ENCODE results near the gene DDX41. TPM values are rescaled to one million over a fixed set of nuclear protein-coding genes. Genes with fewer than 3 reads are reported as not detected.
"Not testable (repeated sequence)": the region's sequence is repeated elsewhere in the genome, so short reads cannot be mapped to it uniquely, and the experiment has no call there.

Gene DDX41
- 10 to 100 TPM; 64.5 to 80.8 (median 68.5) TPM for total RNA-seq

GRCh38 chr5:177516601-177517568 is at the start of gene DDX41:
Gene DDX41, minus strand, starts transcription at chr5:177516961. Its CDS starts 16 bp downstream, at chr5:177516945.
- TF ChIP-seq EP300 (IDR thresholded peaks at IDR 0.05) (no peak), POLR2AphosphoS5 (IDR thresholded peaks at IDR 0.05) (peak; percentile 97), CTCF (IDR thresholded peaks at IDR 0.05) (peak in 3 of 4 experiments; percentile 20 to 40 (median 25)), POLR2A (IDR thresholded peaks at IDR 0.05) (peak in 1 of 2 donors; percentile 6)
- peak; percentile 96 for ATAC-seq
- H3K4me3 ChIP-seq, result peak within 1 kb of the TSS; percentile 48 to 91
- no peaks in the 10 kb centered on the region for H3K9me3 ChIP-seq
- peaks cover 0 to 69% of the 10 kb centered on the region in 2 donors for H3K36me3 ChIP-seq
- 0 to 4% methylated on average over 1 to 4 of the region's 96 CpGs for WGBS, 2 donors (ENCODE audit: low coverage in 1 of 2)
- H3K4me1 ChIP-seq, result peaks cover 0 to 43% (median 13%) of the 10 kb centered on the region in 3 donors
- H3K27ac ChIP-seq, result peak within 1 kb of the TSS; percentile 69 to 90 (median 86)
- H3K27me3 ChIP-seq, result no peaks in the 10 kb centered on the region

- Histone ChIP-seq H3K4me3 (no peak overlapping the region), H3K27ac (no peak overlapping the region), H3K4me1 (no peaks in the 10 kb centered on the region), H3K36me3 (no peaks in the 10 kb centered on the region), H3K9me3 (no peaks in the 10 kb centered on the region), H3K27me3 (peaks cover 17% of the 10 kb centered on the region)
- ATAC-seq, result no peak
- TF ChIP-seq EP300 (IDR thresholded peaks at IDR 0.05) (no peak), POLR2AphosphoS5 (IDR thresholded peaks at IDR 0.05) (no peak), POLR2A (IDR thresholded peaks at IDR 0.05) (no peak)
- WGBS, 2 donors (ENCODE audit: low coverage in 1 of 2), result 73 to 84% methylated on average over 3 to 6 of the region's 8 CpGs
These were observed 48.3 kb upstream of the DDX41 start for GRCh38 chr5:177565046-177565445.

- H3K27me3 ChIP-seq, H3K4me3 ChIP-seq, H3K36me3 ChIP-seq, H3K9me3 ChIP-seq, ATAC-seq, H3K27ac ChIP-seq: not testable (repeated sequence)
- H3K4me1 ChIP-seq, result peaks cover 0 to 11% (median 0%) of the 10 kb centered on the region in 3 donors
- WGBS, 2 donors (ENCODE audit: low coverage in 1 of 2), result 50 to 96% methylated on average over 4 to 8 of the region's 8 CpGs
These were observed 42.7 kb upstream of the DDX41 start for GRCh38 chr5:177559446-177559941.

- Histone ChIP-seq H3K9me3 (no peaks in the 10 kb centered on the region), H3K4me1 (peaks cover 0 to 22% (median 6%) of the 10 kb centered on the region in 3 donors), H3K27me3 (no peaks in the 10 kb centered on the region), H3K27ac (no peak overlapping the region), H3K4me3 (no peak overlapping the region), H3K36me3 (no peaks in the 10 kb centered on the region)
- 69 to 100% methylated on average over 2 to 4 of the region's 5 CpGs for WGBS, 2 donors (ENCODE audit: low coverage in 1 of 2)
- ATAC-seq, result no peak
- no peak for TF ChIP-seq CTCF (IDR thresholded peaks at IDR 0.05)
These were observed 41.0 kb upstream of the DDX41 start for GRCh38 chr5:177557796-177558195.

GRCh38 chr5:177557041-177557647 is 40.4 kb upstream of the DDX41 start:
- Histone ChIP-seq H3K27me3 (no peaks in the 10 kb centered on the region), H3K27ac (no peak overlapping the region), H3K4me3 (no peak overlapping the region), H3K9me3 (no peaks in the 10 kb centered on the region), H3K36me3 (peaks cover 0 to 4% of the 10 kb centered on the region in 2 donors), H3K4me1 (peaks cover 0 to 29% (median 8%) of the 10 kb centered on the region in 3 donors)
- 42 to 60% methylated on average over 2 of the region's 4 CpGs for WGBS, 2 donors (ENCODE audit: low coverage in 1 of 2)
- ATAC-seq, result no peak
- TF ChIP-seq POLR2AphosphoS5 (IDR thresholded peaks at IDR 0.05) (no peak), POLR2A (IDR thresholded peaks at IDR 0.05) (no peak), CTCF (IDR thresholded peaks at IDR 0.05) (no peak), EP300 (IDR thresholded peaks at IDR 0.05) (no peak)

Data from gastroesophageal sphincter (tissue), 4 donors.